ENCODE results near the gene CCDC57. TPM values are rescaled to one million over a fixed set of nuclear protein-coding genes. Genes with fewer than 3 reads are reported as not detected.

CCDC57 gene
- polyA plus RNA-seq, 1 donor: 29.9 TPM

DNA sequence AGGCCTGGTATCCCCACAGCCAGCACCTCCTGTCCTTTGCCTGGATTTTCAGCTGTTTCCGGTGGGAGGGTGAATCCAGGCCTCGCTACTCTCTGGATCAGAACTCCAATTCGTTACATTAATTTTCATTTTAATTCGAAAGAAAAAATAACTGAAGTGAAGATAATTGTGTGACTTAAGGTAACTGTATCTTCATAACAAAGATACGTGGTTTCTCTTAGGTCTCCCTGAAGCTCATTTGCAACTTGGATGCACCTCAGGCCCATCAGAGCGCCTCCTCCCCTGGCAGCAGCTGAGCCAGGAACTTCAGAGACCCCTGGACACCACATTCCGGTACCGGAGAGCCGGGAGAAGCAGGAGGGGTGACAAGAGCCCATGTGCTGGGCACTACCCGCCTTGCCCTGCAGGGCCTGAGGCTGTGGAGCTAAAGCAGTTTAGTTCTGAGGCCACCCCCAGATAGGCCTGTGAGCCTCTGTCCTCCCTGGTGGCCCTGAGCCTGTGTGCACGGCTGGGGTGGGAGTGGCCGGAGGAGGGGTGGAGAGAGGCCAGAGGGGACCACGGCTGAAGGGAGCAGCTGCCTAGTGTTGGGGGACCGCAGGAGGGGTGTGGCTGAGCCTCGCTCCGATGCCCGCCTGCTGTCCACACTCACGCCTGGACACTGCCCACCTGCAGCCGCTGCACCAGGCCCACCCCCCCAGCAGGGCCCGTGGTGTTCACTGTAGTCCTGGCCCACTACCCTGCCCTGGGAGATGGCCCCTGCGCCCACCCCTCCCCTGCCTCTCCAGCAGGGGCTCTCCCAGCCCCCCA, 135.7 kb downstream of the CCDC57 start:
- no peak for DNase-seq

DNA sequence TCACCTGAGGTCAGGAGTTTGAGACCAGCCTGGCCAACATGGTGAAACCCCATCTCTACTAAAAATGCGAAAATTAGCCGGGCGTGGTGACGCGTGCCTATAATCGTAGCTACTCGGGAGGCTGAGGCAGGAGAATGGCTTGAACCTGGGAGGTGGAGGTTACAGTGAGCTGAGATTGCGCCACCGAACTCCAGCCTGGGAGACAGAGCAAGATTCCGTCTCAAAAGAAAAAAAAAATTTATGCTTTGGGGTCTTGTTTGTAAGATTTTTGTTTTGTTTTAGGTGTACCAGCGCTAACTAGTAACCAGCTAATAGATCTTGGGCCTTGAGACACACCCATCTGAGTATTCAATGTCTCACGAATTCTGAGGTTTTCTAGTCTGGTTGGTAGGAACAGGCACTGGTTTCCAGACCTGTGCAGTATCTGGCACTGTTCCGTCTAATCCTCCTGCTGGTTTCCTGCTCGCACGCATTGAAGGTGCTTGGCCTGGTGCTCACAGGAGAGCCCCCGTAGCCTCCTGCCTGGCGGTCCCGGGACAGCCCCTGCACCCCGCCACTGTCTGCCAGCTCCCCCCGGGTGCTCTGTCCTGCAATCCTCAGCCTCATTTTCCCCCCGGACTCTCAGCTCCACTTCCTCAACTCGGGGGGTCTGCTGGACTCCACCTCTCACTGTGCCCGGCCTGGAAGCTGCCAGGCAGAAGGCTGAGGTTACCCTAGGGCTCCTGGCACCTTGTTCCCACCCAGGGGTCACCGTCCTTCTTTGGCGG, 136.4 kb downstream of the CCDC57 start:
- no peak for DNase-seq

DNA sequence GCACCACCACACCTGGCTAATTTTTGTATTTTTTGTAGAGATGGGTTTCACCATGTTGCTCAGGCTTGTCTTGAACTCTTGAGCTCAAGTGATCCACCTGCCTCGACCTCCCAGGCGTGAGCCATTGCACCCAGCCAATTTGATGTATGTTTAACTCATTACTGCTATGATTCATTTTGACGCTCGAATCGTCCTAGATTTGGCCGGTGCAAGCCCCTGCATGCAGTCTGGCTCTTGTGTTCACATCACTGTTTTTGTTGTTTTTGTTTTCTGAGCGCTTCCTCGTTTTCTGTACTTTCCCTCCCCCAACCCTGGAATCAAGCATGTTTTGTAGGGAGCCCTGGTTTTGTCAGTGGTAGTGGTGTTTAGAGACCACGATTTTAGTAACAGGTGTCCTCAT, 139.2 kb downstream of the CCDC57 start:
- no peak for DNase-seq

DNA sequence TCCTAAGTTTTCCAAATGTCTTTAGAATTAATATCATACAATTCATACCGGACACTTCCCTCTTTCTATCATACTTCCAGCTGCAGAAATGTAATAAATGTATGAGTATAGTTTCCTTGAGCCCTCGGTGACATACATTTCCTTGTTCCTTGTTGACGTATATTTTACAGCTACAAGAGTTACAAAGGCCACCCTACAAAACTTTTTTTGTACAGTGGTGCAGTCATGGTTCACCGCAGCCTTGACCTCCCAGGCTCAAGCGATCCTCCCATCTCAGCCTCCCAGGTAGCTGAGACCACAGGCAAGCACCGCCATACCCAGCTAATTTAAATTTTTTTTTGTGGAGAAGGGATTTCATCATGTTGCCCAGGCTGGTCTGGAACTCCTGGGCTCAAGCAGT, 139.8 kb downstream of the CCDC57 start:
- DNase-seq: no peak

DNA sequence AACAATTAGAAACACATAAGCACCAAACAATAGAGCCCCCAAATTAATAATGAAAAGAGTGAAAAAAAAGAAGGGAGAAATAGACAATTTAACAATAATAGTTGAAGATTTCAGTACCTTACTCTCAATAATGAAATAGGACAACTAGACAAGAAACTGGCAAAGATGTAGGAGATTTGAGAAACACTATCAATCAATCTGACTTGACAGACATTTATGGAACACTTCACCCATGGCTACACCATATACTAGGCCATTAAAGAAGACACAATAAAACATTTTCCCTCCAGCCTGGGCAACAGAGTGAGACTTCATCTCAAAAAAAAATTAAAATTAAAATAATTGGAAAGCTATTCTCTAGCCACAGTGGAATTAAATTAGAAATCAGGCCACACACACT, 142.0 kb downstream of the CCDC57 start:
- DNase-seq: no peak

DNA sequence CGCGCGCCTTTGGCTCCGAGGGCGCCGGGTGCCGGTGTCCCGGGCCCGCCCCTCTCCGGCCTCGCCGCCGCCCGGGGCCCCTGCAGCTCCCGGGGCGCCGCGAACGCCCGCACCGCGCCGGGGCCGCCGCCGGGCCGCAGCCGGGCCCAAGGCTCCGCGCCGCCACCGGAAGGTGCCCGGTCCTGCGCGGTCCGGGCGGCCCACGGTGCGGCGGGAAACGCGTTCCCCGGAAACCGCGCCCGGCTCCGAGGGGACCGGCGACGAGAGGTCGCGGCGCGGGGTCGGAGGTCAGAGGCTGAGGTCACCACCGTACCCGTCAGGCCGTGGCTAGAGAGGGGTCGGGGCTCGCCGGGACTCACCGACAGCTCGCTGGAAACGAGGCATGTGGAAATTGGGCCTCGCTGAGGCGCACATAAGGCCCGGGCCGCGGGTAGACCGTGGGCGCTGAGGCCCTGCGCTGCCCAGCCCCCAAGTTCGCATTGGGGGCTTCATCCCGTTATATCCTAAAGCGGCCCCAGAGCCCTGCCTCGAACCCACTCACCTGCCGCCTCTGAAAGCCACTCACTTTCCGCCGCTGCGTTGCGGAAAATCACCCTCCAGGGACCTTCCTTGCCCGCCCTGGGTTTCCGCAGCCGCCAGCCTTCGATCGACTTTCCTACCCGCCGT, 146.9 kb downstream of the CCDC57 start, which contains the start of gene DUS1L:
Gene DUS1L (minus strand): TSS at position 167 of the 666 bp plus-strand sequence. CDS start 745 bp downstream, outside the sequence.
- peak; percentile 73 for DNase-seq

DNA sequence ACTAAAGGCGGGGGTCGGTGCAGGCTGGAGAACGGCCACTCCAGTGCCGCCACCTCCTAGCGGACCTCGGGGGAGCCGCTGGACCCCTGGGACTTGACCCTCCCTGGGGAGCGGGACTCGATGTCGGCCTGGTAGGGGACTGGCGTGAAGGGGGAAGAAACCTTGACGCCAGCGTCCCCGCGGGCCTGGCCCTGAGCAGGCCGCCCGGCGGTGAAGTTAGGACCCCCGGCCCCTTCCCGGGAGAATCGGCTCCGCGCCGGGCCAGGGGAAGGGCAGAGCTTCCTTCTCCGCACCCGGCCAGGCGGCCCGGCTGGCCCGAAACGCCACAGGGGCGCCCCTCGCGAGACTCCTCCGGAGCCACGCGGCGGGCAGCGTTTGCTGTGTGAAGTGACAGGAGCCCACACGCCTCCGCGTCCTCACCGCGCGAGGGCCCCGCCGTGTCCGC, 147.4 kb downstream of the CCDC57 start:
- no peak for DNase-seq

DNA sequence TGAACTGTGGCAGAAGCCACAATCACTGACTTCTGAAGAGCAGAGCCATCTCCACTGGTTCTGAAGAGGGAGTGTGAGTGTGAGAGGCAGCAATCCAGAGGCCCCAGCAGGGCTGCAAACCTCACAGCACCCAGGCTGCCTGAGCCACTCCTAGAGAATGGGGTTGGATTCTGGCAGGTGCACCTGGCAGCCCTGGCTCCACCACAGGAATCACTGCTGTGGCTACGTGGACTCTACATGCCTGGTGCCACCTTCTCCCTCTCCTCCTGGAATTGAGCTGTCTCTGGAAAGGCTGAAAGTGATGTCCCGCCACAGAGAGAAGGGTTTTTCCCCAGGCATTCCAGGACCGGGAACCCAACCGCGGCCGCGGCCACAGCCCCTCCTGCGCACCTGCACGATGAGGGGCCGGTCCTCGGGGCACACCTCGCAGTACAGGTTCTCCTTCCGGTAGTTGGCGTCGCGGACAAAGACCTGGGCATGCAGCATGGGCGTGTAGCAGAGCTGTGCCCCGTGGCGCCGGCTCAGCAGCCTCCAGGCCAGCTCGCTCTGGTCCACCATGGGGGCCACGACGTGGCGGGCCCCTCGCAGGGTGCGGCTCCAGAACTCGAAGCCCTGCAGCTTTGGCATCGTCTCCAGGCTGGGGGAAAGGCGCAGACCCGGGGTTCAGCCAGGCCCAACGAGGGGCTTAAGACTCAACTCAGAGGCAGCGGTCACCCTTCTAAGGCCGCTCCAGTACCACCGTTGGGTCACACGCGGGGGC, 148.0 kb downstream of the CCDC57 start:
- no peak for DNase-seq

DNA sequence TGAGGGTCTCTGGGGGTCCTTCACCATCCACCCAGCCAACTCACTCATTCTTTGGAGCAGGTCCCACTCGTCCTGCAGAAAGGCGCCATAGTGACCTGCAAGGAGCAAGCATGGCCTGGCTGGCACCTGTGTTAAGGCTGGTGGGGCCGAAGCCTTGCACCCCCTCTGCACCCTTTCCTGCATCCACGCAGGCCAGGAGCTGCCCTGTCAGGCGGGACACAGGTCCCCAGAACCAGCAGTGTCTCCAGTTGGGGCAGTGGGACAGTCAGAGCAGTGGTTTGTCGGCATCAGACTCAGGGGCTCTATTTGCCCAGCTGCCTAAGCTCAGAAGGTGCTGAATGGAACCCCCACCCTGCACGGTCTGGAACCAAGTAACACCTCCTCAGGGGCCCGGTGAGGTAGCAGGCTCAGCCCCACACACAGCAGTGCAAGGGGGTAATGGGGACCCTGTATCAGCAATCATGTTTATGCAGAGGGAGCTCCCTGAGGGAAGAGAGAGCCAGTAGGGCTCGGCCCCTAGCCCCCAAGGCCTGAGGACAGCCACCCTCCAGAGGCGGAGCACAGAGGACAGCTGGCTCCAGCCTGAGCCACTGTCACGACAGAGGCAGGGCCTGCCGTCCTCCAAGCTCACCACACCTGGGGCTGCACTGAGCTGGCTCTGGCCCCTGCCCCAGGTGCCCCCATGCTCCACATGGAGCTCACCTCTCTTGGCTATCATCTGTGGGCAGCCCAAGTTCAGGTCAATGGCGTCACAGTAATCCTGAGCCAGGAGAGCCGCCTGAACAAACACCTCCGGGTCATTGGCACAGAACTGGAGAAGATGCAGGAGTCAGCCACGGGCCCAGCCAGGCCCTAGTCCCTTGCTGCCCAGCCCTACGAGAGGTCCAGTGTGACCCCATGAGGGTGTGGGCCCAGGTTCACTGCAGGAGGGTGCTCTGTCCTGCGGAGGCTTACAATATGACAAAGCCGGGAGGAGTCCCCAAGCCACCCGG, 148.9 kb downstream of the CCDC57 start:
- no peak for DNase-seq

DNA sequence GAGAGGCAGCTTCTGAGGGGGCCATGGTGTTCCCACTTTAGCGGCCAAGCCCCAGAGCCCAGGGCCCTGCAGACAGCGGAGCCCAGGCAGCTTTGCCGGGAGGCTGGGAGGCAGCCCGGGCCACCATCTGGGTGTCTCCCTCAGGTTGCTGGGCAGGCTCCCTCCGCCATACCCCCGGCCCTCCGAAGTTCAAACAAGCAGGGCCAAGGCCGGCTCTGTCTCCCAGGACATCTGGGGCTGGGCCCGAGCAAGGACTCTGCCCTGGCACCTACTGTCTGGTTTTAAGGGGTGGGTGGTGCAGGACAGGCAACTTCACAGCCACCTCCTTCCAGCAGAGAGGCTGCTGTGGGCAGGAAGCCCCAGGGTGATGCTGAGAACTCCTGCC, 149.7 kb downstream of the CCDC57 start:
- no peak for DNase-seq

DNA sequence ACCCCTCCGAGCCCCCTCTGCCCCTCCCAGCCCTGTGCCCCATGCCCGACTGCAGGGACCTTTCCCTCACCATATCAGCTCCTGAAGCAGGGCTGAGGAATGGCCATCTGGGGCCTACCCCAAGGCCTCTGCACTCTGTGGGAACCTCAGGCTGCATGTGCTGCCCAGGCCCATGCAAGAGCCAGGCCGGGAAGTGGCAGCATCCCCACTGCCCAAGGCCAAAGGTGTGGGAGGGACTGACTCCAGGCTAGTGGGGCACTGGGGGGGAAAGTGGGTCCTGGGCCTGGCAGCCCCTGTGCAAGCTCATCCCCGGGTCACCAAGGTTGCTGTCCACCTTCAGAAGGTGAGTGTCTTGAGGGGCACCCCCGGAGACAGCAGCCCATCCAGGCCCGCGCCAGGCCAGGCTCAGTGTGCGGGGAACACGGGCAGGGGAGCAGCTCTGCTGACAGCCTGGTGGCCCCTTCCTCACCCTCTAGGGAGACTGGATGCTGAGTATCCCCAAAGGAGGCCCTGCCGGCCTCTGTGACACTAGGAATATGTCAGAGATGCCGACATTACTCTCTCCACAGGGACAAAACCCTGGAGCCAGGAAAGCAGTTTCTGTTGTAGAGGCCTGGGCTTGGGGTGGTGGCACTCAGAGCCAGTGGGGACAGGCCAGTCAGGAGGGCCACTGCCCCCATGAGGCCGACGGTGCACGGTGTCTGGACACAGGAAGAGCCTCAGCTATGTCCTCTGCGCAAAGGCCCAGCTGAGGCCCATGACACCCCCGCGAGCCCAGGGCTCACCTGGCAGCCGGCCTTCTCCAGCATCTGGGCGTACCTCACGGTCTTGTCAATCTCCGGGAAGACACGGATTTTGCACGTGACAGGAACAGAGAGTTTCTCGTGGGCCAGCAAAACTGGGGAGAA, 150.3 kb downstream of the CCDC57 start:
- DNase-seq: no peak

DNA sequence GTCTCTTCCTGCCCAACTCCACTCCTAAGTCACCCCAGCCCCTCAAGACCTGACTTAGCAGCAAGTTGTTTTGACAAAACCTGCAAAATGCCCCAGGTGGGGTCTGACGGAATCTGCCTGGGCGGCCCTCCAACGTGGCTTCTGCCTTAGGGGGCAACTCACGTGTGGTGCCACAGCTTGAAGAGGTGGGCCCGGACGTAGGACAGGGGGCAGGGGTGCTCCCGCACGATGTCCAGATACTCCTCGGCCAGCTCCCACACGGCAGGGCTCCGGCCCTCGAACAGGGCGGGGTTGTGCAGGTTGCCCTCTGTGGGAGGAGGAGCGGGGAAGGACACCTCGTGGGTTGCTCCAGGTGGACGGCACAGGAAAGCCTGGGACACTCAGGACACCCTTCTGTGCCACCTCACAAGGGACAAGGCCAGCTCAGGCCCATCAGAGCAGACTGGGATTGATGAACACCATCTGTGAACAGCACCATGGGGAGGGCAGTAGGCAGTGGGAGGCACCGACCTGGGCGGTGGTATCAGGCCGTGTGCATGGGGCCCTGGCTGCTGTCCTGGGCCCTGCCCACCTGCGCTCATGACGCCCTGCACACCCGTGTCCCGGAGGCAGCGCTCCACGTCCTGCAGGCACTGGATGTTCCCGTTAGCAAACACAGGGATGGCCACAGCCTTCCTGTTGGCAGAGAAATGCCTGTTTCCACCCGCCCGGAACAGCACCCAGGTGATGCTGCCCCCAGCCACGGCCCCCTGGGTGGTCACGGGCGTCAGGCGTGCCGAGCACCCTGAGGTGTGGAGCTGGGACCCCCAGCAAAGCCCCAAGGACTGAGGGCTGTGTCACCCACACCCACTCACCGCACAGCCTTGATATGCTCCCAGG, 151.4 kb downstream of the CCDC57 start:
- DNase-seq: no peak

DNA sequence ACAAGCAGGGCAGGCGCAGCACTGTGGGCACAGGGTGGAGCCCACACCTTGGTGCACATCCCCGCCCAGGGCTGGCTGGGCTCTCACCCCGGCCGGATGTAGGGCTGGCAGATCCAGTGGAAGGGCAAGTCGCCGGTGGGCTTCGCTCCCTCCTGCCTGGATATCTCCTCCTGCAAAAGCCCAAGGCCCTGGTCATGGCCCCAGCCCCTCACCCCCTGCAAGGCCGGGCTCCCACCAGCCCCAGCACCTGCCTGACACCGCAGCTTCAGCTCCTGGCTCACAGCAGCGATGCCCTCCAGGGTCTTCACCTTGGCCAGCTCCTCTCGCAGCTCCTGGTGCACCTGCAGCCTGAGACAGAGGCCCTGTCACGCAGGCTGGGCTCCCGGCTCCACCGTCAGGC, 152.0 kb downstream of the CCDC57 start:
- no peak for DNase-seq

DNA sequence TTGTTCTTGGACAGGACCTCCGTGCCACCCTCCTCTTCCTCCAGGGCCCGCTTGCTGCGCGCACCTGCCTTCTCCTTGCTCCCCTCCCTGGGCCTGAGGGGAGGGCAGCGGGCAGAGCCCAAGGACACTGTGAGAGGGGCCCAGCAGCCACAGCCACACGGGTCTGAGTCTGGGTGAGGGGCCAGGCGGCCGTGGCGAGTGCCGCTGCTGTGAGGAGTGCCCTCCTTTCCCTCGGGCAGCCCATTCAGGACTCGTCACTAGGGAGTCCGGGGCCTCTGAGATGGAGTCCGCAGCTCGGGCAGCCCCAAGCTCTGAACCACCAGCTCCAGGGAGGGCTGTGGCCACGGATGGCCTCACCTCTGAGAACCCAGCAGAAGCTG, 152.7 kb downstream of the CCDC57 start:
- DNase-seq: no peak

DNA sequence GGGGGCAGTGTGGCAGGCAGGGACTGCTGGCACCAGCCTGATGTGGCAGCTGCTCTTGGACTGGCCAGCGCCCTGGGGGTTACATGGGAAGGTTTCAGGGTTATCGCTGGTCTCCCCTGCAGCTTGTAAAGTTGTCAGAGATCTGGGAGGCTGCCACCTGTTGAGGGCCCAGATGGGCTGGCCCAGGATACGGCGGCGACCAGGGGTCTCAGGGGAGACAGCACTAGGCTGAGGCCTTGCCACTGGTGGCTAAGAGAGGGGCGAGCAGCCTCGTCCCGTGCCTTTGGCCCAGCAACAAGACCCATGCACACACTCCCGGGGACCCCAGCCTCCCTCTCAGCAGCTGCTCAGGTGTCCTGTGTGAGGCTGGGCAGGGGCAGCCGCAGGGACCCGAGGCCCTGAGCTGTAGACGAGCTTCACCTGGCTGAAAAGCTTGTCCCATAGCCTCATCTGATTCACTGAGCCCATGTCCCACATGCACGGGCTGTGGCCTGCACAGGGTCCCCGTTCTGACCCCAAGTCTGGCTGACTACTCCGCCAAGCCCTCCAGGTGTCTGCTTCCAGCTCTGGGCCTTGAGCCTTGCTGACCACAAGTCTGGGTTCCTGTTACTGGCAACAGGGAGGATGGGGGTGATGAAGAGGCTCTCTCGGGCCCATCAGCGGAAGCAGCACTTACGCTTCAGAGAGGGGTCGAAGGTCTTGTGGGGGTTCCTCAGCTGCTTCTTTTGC, 153.2 kb downstream of the CCDC57 start:
- no peak for DNase-seq

DNA sequence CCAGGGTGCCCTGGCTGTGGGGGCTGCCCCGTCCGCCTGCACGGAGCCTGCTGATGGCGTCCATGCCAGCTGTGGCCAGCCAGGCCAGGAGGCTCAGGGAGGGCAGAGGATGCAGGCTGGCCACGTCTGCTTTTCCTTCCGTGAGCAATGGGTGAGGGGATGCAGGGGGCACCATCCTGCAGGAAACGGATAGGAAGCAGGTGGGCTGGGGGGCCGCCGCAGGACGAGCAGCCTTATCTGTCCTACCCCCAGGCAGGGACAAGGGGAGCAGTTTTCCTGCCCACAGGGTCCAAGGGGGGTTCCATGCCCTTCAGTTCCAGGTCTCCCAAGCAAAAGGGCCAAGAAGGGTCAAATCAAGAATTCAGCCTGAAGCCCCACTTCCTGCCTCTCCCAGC, 153.8 kb downstream of the CCDC57 start:
- no peak for DNase-seq

DNA sequence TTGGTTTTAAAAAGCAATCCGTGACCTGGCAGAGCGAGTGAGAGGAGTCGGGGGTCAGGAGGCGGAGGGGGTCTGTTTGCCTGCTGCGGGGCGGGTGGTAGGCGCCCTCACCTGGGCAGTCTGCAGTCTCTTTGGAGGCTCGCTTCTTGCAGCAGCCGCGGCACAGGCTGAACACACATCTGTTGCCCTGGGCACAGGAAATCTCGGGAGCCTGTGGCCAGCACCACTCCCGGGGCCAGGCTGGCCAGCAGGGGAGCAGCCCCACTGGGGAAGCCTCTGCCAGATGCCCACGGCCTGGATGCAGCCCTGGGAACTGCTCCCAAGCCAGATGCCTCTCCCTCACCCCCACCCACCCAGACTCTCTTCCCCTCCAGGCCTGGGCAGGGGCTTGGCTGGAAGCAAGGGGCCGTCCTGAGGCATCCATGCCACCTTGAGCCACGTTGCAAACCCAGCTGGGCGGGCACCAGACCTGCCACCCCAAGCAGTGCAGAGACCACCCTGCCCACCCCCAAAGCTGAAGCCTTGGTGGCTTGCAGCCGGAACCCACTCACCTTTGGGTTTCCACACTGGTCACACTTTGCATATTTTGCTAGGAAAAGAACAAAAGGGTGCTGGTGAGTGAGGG, 154.3 kb downstream of the CCDC57 start:
- DNase-seq: no peak

Measured in hindlimb muscle (tissue), 1 donor.